ENCODE results near the gene PLPP3.

PLPP3 gene

GRCh38 chr1:56575865-56576264 lies 3.5 kb downstream of the PLPP3 start:
- no peak for DNase-seq

- DNase-seq = no peak
Observed at GRCh38 chr1:56574794-56575193, 4.6 kb downstream of the PLPP3 start.

DNA sequence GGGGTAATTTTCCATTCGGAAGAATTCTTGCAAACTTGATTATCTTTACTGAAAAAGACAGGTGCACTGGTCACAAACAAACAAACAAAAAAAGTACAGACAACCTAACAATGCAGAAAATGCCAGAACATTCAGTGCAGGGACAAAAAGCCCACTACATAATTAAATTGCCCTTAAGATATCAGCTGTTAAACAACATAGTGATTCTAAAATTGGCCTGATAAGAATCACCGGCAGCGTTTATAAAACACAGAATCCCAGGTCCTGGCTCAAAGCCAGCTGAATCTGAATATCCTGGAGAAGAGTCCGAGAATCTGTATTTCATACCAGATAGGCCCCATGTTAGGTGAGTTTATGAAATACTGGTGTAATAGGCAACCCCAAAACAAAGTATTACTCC lies 6.1 kb downstream of the PLPP3 start:
- DNase-seq = no peak

- DNase-seq = no peak
Observed at GRCh38 chr1:56572334-56573050, 6.9 kb downstream of the PLPP3 start.

DNA sequence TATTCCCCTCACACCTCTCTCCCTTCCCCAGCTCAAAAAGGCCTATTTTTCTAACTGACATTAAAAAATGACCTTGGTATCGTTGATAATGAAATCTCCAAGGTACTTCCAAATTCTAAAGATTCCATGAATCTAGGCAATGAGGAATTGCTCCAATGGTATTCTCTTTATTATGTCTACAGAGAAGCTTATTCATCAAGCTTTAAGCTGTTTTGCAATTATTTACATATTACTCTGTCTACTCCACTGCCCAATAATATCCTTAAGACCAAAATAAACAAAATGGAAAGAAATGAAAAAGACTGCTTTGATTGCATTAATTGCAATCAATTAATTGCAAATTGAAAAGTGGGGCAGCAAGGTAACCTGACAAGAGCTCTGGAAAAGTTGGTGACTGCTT lies 7.9 kb downstream of the PLPP3 start:
- no peak for DNase-seq

GRCh38 chr1:56570924-56571372 lies 8.4 kb downstream of the PLPP3 start:
- DNase-seq = no peak

DNA sequence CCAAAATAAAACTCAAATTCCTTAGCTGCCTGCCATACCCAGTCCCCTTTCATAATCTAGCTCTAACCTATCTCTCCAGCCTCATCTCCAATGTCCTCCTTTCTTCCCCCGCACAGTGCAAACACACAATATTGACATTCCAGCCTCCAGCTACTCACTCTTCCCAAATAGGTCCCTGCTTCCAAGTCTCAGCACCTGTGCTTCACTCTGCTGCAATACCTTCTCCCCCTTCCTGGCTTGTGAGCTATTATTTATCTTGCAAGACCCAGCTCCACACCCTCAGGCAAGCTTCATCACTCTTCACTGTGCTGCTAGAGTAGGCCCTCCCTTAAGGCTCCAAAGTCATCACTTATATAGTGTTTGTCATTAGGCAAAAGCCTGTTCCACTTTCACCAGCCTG lies 9.7 kb downstream of the PLPP3 start:
- DNase-seq = no peak

- no peak for DNase-seq
Observed at GRCh38 chr1:56566994-56567393, 12.4 kb downstream of the PLPP3 start.

DNA sequence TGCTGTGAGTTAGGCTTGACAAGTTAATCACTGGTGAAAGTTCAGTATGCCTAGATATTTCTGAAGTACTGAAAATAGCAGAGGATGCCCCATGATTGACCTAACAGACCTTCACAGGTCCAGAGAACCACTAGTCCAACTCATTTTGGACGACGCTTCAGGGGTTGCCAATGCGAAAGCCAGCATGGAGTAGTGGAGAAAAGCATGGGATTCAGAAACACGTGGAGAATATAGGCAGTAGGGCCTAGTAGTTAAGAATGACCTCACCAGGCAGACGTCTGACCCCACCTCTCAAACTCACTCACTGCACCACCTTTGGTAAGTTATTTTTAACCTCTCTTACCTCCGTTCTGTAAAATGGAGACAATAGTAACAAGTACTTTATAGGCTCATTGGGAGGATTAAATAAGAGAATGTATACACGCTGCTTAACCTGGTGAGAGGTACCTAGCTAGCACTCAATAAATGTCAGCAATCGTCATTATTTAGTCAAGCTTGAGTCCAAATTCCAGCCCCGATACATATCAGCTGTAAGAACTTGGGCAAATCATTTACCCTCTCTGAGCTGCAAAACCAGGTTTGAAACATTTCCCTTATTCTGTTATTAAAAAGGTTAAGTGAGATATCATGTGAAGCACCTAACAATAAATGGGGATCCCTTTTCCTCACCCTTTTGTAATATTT lies 13.2 kb downstream of the PLPP3 start:
- DNase-seq = no peak

GRCh38 chr1:56564615-56565014 lies 14.7 kb downstream of the PLPP3 start:
- DNase-seq = no peak

DNA sequence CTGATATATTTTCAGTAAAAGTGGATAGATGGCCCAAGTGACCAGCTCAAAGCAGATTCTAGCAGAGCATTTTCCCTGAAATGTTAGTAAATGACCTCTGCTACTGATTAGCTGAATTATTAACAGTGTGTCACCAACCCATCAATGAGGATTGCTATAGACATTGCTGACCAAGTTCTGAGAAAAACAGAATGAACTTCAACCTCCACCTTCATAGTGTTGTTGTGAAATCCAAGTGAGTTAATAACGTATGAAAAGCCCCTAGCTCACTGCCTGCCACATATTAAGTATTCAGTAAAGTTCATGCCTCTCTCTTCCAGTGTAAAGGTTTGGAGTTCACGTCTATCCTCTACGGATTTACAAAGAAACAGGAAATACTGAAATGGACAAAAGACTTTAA lies 15.8 kb downstream of the PLPP3 start:
- DNase-seq = no peak

DNA sequence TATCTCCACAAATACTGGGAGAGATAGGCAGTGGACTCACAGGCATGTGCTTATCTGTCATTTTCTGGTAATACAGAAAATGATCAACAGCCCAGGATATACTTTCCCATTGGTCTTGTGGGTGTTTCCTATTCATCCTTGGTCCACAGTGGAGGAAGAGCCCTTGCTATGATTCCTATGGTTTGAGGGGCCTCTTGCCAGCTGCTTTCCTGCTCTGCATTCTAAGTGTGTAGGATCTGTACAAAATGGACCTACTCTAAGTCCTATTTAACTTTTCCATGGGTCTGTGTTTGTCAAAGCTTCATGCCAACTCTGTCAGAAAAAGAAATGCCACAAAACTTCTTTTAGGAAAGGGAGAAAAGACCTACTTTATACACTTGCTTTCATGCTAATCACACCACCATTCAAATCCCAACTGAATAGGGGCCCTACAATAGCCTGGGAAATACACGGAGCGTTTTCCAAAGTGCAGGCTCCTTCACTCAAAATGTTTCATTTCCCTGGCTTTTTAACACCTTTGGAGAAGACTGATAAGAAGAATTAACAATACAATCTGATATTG lies 16.4 kb downstream of the PLPP3 start:
- DNase-seq = no peak

GRCh38 chr1:56561227-56562019 lies 17.9 kb downstream of the PLPP3 start:
- no peak for DNase-seq

DNA sequence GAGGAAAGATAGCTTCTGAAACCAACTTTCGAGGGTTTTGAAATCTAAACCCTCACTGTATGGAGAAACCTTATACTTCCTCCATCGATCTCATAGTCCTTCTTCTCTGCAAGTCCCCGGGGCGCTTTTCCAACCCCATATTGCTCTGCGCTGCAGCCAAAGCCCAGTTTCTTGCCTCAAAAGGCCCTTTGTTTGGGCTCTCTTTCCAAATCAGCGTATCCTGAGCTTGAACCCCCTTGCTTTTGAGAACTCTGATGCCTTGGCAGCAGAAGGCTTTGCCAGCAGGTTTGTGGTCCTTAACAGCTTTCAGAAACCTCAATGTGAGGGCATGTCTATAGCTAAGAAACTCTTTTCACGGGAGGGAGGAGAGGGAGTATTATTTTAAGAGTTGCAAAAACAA lies 21.6 kb downstream of the PLPP3 start:
- no peak for DNase-seq

- no peak for DNase-seq
Observed at GRCh38 chr1:56555448-56555847, 23.9 kb downstream of the PLPP3 start.

- DNase-seq = no peak
Observed at GRCh38 chr1:56553046-56553445, 26.3 kb downstream of the PLPP3 start.

- DNase-seq = no peak
Observed at GRCh38 chr1:56552349-56552748, 27.0 kb downstream of the PLPP3 start.

DNA sequence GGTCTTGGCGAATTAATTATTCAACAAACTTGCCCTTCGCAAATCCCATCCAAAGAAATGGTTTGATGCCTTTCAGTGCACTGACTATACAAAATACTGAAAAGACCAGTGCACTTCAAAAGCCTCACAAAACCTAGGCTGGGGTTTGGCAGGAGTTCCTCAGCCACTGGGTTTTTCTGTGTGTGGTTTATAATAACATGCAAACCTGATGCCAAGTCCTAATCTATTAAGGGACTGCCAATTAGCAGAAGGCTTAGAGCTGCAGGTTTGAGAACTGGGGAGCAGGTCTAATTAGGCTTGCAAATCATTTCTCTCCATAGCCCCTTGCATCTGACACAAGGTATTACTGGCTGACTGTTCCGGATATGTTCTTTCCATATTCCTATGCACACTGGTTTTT lies 27.7 kb downstream of the PLPP3 start:
- DNase-seq = no peak

- no peak for DNase-seq
Observed at GRCh38 chr1:56550859-56551188, 28.5 kb downstream of the PLPP3 start.

DNA sequence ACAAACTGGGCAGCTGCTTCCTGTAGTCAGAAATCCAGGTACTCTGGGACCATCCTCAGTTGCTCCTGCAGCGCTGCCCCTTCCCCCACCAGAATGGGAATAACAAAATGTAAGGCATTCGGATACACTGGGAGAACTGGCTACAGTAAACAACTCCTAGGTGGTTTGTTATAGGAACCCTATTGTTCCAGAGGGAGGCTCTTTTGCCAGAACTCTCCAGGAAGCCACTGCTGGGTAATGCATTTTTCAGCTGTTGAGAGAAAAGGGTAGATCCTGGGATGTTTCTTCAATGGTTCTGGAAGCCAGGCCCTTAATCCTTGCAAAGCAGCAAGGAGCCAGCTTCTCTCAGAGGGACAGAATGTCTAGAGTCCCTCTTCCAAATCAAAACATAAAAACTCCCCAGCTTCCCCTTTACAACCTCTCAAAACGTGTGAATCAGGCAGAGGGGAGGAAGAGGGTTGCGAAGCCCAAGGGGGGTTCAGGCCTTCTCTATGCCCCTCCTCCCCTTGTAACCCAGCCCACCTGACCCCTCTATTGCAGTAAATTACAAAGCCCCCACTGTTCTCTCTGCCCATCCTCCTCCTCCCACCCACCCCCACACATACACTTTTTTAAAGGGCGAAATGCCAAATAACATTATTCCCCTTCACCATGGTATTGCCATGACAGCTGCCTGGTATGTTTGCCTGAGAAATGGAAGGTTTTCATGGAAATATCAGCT lies 29.1 kb downstream of the PLPP3 start:
- DNase-seq = no peak

DNA sequence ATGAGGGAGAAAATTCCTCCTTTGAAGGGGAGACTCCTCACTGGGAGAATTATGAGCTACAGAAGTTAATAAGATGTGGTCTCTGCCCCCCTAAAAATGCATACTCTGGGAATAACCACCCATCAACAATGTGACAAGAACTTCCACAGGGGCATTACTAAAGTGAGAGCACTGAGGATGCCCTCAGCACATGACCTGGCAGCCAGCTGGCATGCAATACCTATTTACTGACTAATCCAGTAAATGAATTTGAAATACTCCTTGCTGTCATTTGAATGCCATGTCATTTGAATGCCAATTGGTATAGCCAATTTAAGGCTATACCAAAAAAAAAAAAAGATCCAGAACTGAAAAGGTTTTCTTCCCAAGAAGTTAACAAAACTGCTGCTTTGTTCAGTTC lies 30.8 kb downstream of the PLPP3 start:
- no peak for DNase-seq

GRCh38 chr1:56547977-56548376 lies 31.4 kb downstream of the PLPP3 start:
- DNase-seq = no peak

DNA sequence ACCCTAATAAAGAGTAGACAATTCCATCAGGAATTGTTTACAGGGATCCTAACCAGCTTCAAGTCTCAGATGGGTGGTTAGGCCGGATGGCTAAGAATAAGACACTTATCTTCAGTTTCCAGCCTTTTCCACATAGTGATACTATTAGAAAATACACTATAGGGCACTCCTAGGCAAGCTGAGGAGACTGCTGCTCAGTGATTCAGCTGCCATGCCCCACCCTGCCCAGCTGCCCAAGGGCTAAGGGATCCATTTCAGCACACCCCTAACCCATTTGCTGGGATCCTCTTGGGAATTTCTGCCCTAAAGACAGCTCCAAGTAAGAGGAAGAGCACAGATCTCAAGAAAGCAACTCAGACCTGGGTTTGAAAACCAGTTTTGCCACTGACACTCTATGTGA lies 31.9 kb downstream of the PLPP3 start:
- DNase-seq = no peak

Data from CD4-positive, alpha-beta T cell treated with Interleukin-1 beta for 1 hour (primary cell).